Right atrium auricular region (tissue), 2 donors: Measurements from ENCODE around the gene CORO2B. TPM values are rescaled to one million over a fixed set of nuclear protein-coding genes. Genes with fewer than 3 reads are reported as not detected.

ENCODE experiments used
- DNase-seq: peaks from one replicate; pipeline ENCODE4 v3.0.0-alpha.2; 2019; ENCODE audit warnings: low spot score
- H3K27ac ChIP-seq, 2 donors: fragments of 200-600 bp; sonication (generic); 1 replicate in 1 of 2; 2 replicates in 1 of 2; pipeline ENCODE4 v1.5.1; 2016 to 2019
- H3K27me3 ChIP-seq, 2 donors: fragments of 200-600 bp; sonication (generic); one replicate each; pipeline versions ENCODE4 v1.5.1 to v1.6.0; 2017 to 2019
- H3K36me3 ChIP-seq: fragments of 200-600 bp; sonication (generic); one replicate; pipeline ENCODE4 v1.5.1; 2016
- H3K4me1 ChIP-seq, 2 donors: fragments of 200-600 bp; sonication (generic); one replicate each; pipeline versions ENCODE4 v1.5.1 to v1.6.0; 2017 to 2019
- H3K4me3 ChIP-seq, 2 donors: fragments of 200-600 bp; sonication (generic); 1 replicate in 1 of 2; 2 replicates in 1 of 2; pipeline ENCODE4 v1.5.1; 2017 to 2019; ENCODE audit warnings: mild to moderate bottlenecking in 1 of 2, moderate library complexity in 1 of 2
- H3K9me3 ChIP-seq, 2 donors: fragments of 200-600 bp; sonication (generic); one replicate each; pipeline ENCODE4 v1.5.1; 2019
- CTCF ChIP-seq, 2 donors: fragments of 200-600 bp; sonication (generic); IDR thresholded peaks; one replicate each; pipeline ENCODE4 v1.5.1; 2019; ENCODE audit warnings: antibody characterized with exemption in 2 of 2
- total RNA-seq, 2 donors: library from RNA; depleted of rRNA; stranded (reverse); fragments of >200 nt; gene quantifications; one replicate each; pipeline ENCODE4 v1.1.0, GENCODE V29; 2016

The CORO2B gene
- total RNA-seq, 2 donors from 2014 or later = 6.0 to 9.7 TPM

DNA sequence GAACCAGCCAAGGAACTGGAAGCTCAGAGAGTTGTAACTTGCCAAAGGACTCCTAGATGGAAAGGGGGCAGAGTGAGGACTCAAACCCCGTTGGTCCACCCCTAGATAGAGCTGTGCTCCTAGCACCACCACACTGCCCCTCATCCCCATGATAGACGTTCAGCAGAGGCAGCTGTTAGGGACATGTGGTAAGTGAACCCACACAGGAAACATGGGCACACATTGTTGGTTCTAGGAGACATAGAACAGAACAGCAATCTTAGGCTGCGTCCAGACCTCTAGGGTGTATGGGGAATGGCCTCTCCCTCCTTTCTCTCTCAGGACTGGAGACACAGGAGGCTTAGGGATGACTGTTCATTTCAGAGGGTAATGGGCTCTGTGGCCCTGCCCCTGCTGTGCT, 139.2 kb downstream of the CORO2B start:
- TF ChIP-seq CTCF (IDR thresholded peaks at IDR 0.05) = no peak

DNA sequence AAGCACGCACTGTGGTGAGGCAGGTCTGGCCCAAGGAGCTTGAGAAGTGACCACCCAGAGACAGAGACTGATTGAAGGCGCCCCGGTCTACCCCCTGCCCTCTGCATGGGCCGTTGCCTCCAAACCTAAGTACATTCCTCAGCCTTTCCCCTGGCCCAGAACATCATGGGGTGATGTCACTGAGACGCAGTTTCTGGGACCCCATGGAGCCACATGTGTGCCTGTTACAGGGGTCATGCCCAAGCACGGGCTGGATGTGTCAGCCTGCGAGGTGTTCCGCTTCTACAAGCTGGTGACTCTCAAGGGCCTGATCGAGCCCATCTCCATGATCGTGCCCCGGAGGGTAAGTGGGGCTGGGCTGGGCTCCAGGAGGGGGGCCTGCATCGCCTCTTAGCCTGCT, 139.7 kb downstream of the CORO2B start:
- DNase-seq = no peak
- H3K27me3 ChIP-seq = no peaks in the 10 kb centered on the region
- H3K4me3 ChIP-seq = no peak overlapping the region
- no peak for TF ChIP-seq CTCF (IDR thresholded peaks at IDR 0.05)
- no peak overlapping the region for H3K27ac ChIP-seq
- no peaks in the 10 kb centered on the region for H3K9me3 ChIP-seq
- no peaks in the 10 kb centered on the region for H3K4me1 ChIP-seq
- no peaks in the 10 kb centered on the region for H3K36me3 ChIP-seq

More for the DNA sequence above, 139.2 kb downstream of the CORO2B start:
- no peak overlapping the region for H3K4me3 ChIP-seq
- H3K4me1 ChIP-seq = no peaks in the 10 kb centered on the region
- DNase-seq = no peak
- no peaks in the 10 kb centered on the region for H3K27me3 ChIP-seq
- H3K27ac ChIP-seq = no peak overlapping the region
- H3K9me3 ChIP-seq = no peaks in the 10 kb centered on the region
- H3K36me3 ChIP-seq = no peaks in the 10 kb centered on the region

DNA sequence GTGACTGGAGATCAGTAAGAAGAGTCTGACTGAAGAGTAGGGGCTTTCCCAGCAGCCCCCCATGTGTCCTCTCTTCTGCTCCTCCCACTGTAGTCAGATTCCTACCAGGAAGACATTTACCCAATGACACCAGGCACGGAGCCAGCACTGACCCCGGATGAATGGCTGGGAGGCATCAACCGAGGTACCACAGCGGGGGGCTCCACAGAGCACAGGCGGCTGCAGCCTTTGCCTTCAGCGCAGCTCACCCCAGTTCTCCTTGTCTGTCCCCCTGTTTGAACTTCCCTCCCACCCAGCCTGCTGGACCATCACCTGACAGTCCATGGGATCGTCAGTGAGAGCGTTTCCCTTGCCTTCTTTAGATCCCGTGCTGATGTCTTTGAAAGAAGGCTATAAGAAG, 140.3 kb downstream of the CORO2B start:
- no peaks in the 10 kb centered on the region for H3K27me3 ChIP-seq
- H3K9me3 ChIP-seq = no peaks in the 10 kb centered on the region
- no peak for DNase-seq
- H3K27ac ChIP-seq = no peak overlapping the region
- no peak overlapping the region for H3K4me3 ChIP-seq
- TF ChIP-seq CTCF (IDR thresholded peaks at IDR 0.05) = no peak
- H3K4me1 ChIP-seq = no peaks in the 10 kb centered on the region
- H3K36me3 ChIP-seq = no peaks in the 10 kb centered on the region

GRCh38 chr15:68719672-68720071, 140.9 kb downstream of the CORO2B start:
- Histone ChIP-seq H3K27ac (no peak overlapping the region), H3K36me3 (no peaks in the 10 kb centered on the region)
- no peak for TF ChIP-seq CTCF (IDR thresholded peaks at IDR 0.05)

GRCh38 chr15:68721886-68722285, 143.1 kb downstream of the CORO2B start:
- no peak for DNase-seq
- Histone ChIP-seq H3K36me3 (no peaks in the 10 kb centered on the region), H3K4me3 (no peak overlapping the region), H3K27me3 (no peaks in the 10 kb centered on the region), H3K9me3 (no peaks in the 10 kb centered on the region), H3K4me1 (peaks cover 0 to 13% of the 10 kb centered on the region in 2 donors), H3K27ac (no peak overlapping the region)
- TF ChIP-seq CTCF (IDR thresholded peaks at IDR 0.05) = no peak

More at GRCh38 chr15:68719672-68720071, 140.9 kb downstream of the CORO2B start:
- Histone ChIP-seq H3K27me3 (no peaks in the 10 kb centered on the region), H3K9me3 (no peaks in the 10 kb centered on the region), H3K4me1 (no peaks in the 10 kb centered on the region), H3K4me3 (no peak overlapping the region)
- no peak for DNase-seq

DNA sequence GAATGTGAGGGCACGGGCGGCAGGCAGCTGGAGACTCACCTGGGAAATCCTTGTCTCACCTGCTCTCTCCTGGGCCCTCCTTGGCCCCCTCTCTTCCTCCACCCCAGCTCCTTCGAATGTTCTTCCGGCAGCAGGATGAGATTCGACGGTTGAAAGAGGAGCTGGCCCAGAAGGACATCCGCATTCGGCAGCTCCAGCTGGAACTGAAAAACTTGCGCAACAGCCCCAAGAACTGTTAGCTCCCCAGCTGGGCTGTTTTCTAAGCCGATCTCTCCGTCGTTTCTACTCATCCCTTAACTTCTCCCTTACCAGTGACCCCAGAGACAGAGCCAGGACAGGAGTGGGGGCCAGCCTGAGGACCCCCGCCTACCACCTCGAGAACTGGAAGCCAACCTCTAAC, 146.9 kb downstream of the CORO2B start:
- peak; percentile 83 for DNase-seq
- H3K4me1 ChIP-seq = peaks cover 0 to 41% of the 10 kb centered on the region in 2 donors
- H3K27me3 ChIP-seq = no peaks in the 10 kb centered on the region
- H3K9me3 ChIP-seq = no peaks in the 10 kb centered on the region
- no peak for TF ChIP-seq CTCF (IDR thresholded peaks at IDR 0.05)
- H3K4me3 ChIP-seq = no peak overlapping the region
- H3K27ac ChIP-seq = peak overlapping the region; percentile 42 to 52
- H3K36me3 ChIP-seq = no peaks in the 10 kb centered on the region
